HG03045 (cell line): ENCODE measurements around the gene PCDHGA12.
"Not testable (repeated sequence)": the region's sequence is repeated elsewhere in the genome, so short reads cannot be mapped to it uniquely, and the experiment has no call there.

Source experiments
- ATAC-seq: cut with Tn5 transposase; IDR thresholded peaks from one replicate; pipeline ENCODE4 v1.9.1; 2021; ENCODE audit warnings: mild to moderate bottlenecking, moderate library complexity; ENCODE audit not compliant: unreplicated experiment

PCDHGA12 gene

GRCh38 chr5:141407790-141408505, 22.4 kb upstream of the PCDHGA12 start, which contains the start of gene PCDHGB6:
PCDHGB6 (plus strand) TSS chr5:141408021; CDS start chr5:141408203, 182 bp downstream.
- not testable (repeated sequence) for ATAC-seq

- no peak for ATAC-seq
These were observed 20.6 kb upstream of the PCDHGA12 start for GRCh38 chr5:141409598-141410306.

GRCh38 chr5:141411575-141411974, 18.7 kb upstream of the PCDHGA12 start:
- ATAC-seq = no peak

- ATAC-seq = peak; percentile 59
These were observed 17.3 kb upstream of the PCDHGA12 start, which contains the start of gene PCDHGA10 for GRCh38 chr5:141412854-141413539. PCDHGA10 (plus strand) TSS chr5:141412987; CDS start chr5:141413176, 189 bp downstream.

GRCh38 chr5:141413540-141414069, 16.7 kb upstream of the PCDHGA12 start:
- ATAC-seq = no peak

- ATAC-seq = not testable (repeated sequence)
These were observed 15.6 kb upstream of the PCDHGA12 start for GRCh38 chr5:141414548-141415274.

- not testable (repeated sequence) for ATAC-seq
These were observed 15.1 kb upstream of the PCDHGA12 start for GRCh38 chr5:141415275-141415618.

GRCh38 chr5:141417494-141418172, 12.7 kb upstream of the PCDHGA12 start, which contains the start of gene PCDHGB7:
PCDHGB7 (plus strand) TSS chr5:141417677; CDS start chr5:141417860, 183 bp downstream.
- ATAC-seq = peak; percentile 83

- no peak for ATAC-seq
These were observed 11.0 kb upstream of the PCDHGA12 start for GRCh38 chr5:141419074-141419880.

- ATAC-seq = peak; percentile 39
These were observed 9.3 kb upstream of the PCDHGA12 start, which contains the start of gene PCDHGA11 for GRCh38 chr5:141420855-141421488. PCDHGA11 (plus strand) TSS chr5:141421051; CDS start chr5:141421228, 177 bp downstream.

- no peak for ATAC-seq
These were observed 8.8 kb upstream of the PCDHGA12 start for GRCh38 chr5:141421489-141421855.

- no peak for ATAC-seq
These were observed 7.5 kb upstream of the PCDHGA12 start for GRCh38 chr5:141422742-141423291.

GRCh38 chr5:141427783-141428426, 2.4 kb upstream of the PCDHGA12 start:
- no peak for ATAC-seq

- no peak for ATAC-seq
These were observed 979 bp downstream of the PCDHGA12 start for GRCh38 chr5:141431286-141431685.

- not testable (repeated sequence) for ATAC-seq
These were observed 2.0 kb downstream of the PCDHGA12 start for GRCh38 chr5:141432308-141432707.

GRCh38 chr5:141432726-141433125, 2.4 kb downstream of the PCDHGA12 start:
- not testable (repeated sequence) for ATAC-seq

GRCh38 chr5:141434006-141434405, 3.7 kb downstream of the PCDHGA12 start:
- no peak for ATAC-seq

GRCh38 chr5:141437221-141437620, 6.9 kb downstream of the PCDHGA12 start:
- no peak for ATAC-seq
